HG02970 (cell line): ENCODE measurements around the gene MAPK8.

Experiments used
- ATAC-seq: cut with Tn5 transposase; IDR thresholded peaks from one replicate; pipeline ENCODE4 v1.9.1; 2021; ENCODE audit warnings: mild to moderate bottlenecking, moderate library complexity, moderate number of reproducible peaks; ENCODE audit not compliant: unreplicated experiment, low FRiP score

MAPK8 gene

GRCh38 chr10:48377751-48378530 is 71.5 kb downstream of the MAPK8 start:
- ATAC-seq, result no peak

DNA sequence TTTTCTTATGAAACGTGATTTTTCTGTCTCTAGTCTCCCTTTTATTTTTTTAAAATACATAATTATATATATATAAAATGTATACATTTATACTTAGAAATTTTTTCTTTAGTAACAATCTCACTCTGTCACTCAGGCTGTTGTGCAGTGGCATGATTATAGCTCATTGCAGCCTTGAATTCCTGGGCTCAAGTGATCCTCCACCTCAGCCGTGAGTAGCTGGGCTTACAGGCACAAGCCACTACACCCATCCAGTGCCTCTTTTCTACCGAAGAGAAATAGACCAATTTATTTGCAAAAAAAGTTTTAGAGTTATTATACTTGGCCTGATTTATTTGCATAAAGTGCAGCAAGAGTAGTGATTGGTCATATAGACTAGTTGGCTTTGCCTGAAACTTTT is 72.2 kb downstream of the MAPK8 start:
- ATAC-seq, result no peak

- ATAC-seq, result no peak
These were observed 75.5 kb downstream of the MAPK8 start for GRCh38 chr10:48381971-48382370.

DNA sequence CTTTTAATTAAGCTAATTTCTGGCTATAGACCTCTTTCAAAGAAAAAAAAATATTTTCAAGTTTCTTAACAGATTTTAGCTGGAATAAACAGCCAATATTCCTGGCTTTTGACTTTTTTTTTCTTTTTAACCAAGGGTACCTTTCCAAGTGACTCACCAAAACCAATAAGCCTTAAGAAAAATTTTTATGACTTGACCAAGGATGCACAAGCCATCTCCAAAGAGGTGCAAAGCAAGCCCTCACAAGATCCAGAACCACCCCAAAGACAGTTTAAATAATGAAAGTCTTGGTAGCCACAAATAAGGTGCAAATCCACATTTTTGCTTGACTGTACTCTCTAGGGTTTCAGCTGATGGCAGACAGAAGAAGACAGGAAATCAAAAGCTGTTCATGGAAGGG is 76.5 kb downstream of the MAPK8 start:
- ATAC-seq, result no peak

DNA sequence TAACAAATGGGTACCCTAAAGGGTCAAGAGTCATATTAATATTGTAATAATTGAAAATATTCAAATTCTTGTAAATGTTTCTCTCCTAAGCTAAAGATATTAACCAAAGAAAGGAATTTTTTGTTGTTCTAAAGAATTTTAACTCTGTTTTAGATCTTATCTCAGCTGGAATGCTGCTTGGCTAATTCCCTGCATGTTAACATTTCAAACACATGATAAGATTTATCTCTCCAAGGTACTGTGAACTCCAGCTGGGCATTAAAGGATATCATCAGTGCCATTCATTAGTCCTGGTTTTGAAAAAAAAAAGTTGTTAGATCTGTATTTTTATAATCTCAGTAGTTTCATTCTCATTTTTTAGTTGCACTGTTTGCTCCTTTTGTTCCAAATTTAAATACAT is 76.9 kb downstream of the MAPK8 start:
- ATAC-seq, result no peak

- ATAC-seq, result no peak
These were observed 78.2 kb downstream of the MAPK8 start for GRCh38 chr10:48384699-48384982.

GRCh38 chr10:48389272-48389671 is 82.8 kb downstream of the MAPK8 start:
- no peak for ATAC-seq

DNA sequence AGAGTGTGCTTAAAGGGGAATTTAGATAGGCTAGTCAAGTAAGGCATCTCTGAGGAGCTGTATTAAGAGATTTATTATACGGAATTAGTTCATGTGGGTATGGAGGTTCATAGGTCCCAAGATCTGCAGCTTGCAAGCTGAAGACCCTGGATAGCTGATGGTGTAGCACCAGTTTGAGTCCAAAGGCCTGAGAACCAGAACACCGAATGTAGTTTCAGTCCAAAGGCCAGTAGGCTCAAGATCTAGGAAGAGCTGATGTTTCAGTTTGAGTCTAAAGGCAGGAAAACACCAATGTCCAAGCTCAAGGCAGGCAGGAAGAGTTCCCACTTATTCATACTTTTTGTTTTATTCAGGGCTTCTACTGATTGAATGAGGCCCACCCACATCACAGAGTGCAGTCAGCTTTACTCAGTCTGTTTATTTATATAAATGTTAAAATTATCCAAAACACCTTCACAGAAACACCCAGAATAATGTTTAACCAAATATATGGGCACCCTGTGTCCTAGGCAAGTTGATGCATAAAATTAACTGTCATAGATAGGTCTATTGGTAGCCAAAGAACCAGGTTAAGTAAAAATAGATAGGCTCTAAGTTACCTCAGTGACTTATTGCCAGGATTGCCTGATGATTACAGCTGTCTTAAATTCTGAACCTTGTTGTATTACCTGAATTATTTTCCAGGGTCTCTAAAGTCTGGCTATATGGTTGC is 83.5 kb downstream of the MAPK8 start:
- no peak for ATAC-seq

GRCh38 chr10:48390558-48390871 is 84.0 kb downstream of the MAPK8 start:
- ATAC-seq, result no peak

- ATAC-seq, result no peak
These were observed 84.7 kb downstream of the MAPK8 start for GRCh38 chr10:48390933-48391845.

DNA sequence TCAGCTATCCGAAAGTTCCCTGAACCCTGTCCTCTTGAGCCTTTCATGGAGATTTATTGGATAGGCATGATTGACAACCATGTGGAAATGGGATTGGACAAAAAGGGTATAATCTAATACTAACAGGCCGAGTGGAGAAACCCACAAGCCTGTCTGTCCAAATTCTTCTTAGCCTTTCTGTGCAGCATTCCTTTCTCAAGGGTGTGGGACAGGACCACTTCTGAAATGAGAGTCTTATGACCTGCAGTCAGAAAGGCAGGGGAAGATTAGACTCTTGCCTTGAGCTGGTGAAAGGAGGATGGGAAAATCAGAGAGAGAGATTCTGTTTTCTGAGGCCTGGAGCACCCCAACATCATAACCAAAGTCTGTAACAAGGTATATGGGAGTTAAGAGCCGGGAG is 85.5 kb downstream of the MAPK8 start:
- ATAC-seq, result no peak

- ATAC-seq, result no peak
These were observed 91.8 kb downstream of the MAPK8 start for GRCh38 chr10:48398261-48398660.

DNA sequence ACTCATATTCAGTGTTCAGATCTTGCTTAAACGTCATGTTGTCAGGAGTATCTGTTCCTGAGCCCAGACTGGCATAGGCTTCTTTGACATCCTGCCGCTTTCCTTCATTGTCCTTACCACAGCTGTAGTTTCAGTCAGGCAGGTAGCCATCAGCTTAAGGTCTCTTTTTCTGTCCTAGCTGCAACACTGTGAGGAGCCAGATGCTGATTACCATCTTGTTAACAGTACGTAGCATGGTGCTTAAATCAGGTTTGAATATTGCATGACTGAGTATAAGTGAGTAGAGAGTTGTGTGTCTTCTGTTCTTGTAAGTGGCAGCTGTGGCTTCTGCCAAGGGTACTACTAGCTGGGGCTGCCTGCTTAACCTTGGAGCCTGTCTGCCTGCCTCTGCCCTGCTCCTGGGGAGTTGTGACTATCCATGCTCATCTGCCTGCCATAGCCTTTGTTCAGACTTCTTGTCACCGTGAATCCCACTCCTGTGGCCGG is 92.6 kb downstream of the MAPK8 start:
- ATAC-seq, result no peak

GRCh38 chr10:48399551-48399950 is 93.1 kb downstream of the MAPK8 start:
- no peak for ATAC-seq

- no peak for ATAC-seq
These were observed 93.8 kb downstream of the MAPK8 start for GRCh38 chr10:48400129-48400849.

DNA sequence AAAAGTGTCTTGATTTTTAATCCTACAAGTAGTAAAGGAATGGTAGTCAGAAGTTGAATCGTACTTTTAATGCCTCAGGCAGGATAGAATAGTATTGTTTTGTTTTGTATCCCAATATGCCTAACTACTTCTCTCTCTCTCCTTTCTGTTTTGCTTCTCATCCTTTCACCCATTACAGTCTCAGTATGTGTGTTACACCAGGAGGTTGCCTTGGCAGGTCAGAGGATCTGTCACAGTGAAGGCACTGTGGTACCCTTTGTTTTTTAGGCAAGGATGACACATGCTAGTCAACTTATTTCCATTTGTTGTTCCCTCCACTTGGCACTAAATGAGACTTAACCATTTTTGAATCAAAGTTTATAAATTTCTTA is 94.4 kb downstream of the MAPK8 start:
- ATAC-seq, result no peak

DNA sequence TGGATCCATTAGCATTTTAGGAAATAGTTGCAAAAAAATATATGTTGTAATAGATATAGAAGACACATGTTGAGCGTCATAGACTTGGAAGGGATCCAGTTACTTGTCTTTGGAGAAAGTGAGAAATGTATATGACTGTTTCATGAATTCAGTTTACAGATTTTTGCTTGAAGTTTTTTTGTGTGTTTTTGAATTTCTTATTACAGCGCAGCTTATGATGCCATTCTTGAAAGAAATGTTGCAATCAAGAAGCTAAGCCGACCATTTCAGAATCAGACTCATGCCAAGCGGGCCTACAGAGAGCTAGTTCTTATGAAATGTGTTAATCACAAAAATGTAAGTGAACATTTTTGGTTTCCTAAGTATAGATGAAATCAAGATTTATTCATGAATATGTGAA is 98.2 kb downstream of the MAPK8 start:
- no peak for ATAC-seq

DNA sequence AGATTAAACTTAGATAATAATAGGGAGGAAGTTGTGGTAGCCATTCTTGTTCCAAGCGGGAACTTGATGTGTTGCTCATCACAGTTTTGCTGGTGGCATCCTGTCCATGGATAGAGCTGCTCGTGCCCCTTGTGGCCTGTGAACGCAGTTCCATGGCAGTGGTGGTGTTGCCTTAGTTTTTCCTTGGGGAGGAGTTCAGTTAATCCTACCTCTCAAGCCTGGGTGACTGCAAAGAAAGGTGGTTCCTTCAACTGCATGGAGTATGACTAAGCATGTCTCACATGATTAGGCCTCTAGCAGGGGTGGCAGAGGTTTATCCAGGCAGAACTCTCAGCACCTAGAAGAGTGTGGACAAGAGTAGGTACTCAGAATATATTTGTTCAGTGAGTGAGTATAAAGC is 99.7 kb downstream of the MAPK8 start:
- no peak for ATAC-seq

- ATAC-seq, result no peak
These were observed 100.2 kb downstream of the MAPK8 start for GRCh38 chr10:48406658-48407057.

- ATAC-seq, result no peak
These were observed 104.0 kb downstream of the MAPK8 start for GRCh38 chr10:48410503-48410902.

- ATAC-seq, result no peak
These were observed 105.0 kb downstream of the MAPK8 start for GRCh38 chr10:48411510-48411909.
